CD14-positive monocyte (primary cell): ENCODE measurements around the gene GPR21. TPM values are rescaled to one million over a fixed set of nuclear protein-coding genes. Genes with fewer than 3 reads are reported as not detected.

Source experiments
- DNase-seq, 3 donors: peaks; one replicate each; pipeline ENCODE4 v3.0.0-alpha.2; 2011 to 2022
- H2AFZ ChIP-seq: 2 replicates; pipeline ENCODE4 v1.6.0; 2012; ENCODE audit warnings: mild to moderate bottlenecking, low read depth, low read length, inconsistent platforms; ENCODE audit not compliant: insufficient read depth, poor library complexity, severe bottlenecking
- H3K27ac ChIP-seq, 2 donors: 1 replicate in 1 of 2; 2 replicates in 1 of 2; pipeline ENCODE4 v1.5.1; 2012 to 2013; ENCODE audit warnings: low read length in 2 of 2, control low read depth in 1 of 2, inconsistent platforms in 1 of 2, low read depth in 1 of 2, mild to moderate bottlenecking in 1 of 2
- H3K27me3 ChIP-seq, 2 donors: one replicate each; pipeline versions ENCODE4 v1.6.0 to v1.6.1; 2011 to 2013; ENCODE audit warnings: low read length in 2 of 2; ENCODE audit not compliant: control insufficient read depth in 2 of 2, insufficient read depth in 2 of 2
- H3K36me3 ChIP-seq, 2 donors: replicated peaks in 1 of 2; 1 replicate in 1 of 2; 2 replicates in 1 of 2; pipeline versions ENCODE4 v1.5.1 to v1.6.1; 2012 to 2013; ENCODE audit warnings: low read length in 2 of 2, control low read depth in 1 of 2, inconsistent platforms in 1 of 2, mild to moderate bottlenecking in 1 of 2; ENCODE audit not compliant: insufficient read depth in 2 of 2, control insufficient read depth in 1 of 2
- H3K4me1 ChIP-seq, 2 donors: 1 replicate in 1 of 2; 2 replicates in 1 of 2; pipeline versions ENCODE4 v1.5.1 to v1.6.1; 2012 to 2013; ENCODE audit warnings: low read length in 2 of 2, control low read depth in 1 of 2, inconsistent platforms in 1 of 2, mild to moderate bottlenecking in 1 of 2, moderate library complexity in 1 of 2; ENCODE audit not compliant: insufficient read depth in 2 of 2, control insufficient read depth in 1 of 2
- H3K4me2 ChIP-seq: replicated peaks from 2 replicates; pipeline ENCODE3; 2012; ENCODE audit warnings: low read length, moderate library complexity, mild to moderate bottlenecking; ENCODE audit not compliant: poor library complexity, severe bottlenecking; ENCODE audit errors: extremely low read depth
- H3K4me3 ChIP-seq, 3 experiments: fragments of 200-600 bp in 1 of 3; sonication (generic) in 1 of 3; replicated peaks in 1 of 3; 1 replicate in 2 of 3; 2 replicates in 1 of 3; pipeline ENCODE4 v1.5.1; 2011 to 2013; ENCODE audit warnings: low read length in 3 of 3, mild to moderate bottlenecking in 3 of 3, control low read depth in 2 of 3, low read depth in 2 of 3, inconsistent platforms in 1 of 3, moderate library complexity in 1 of 3
- H3K79me2 ChIP-seq: 2 replicates; pipeline ENCODE4 v1.6.0; 2012; ENCODE audit warnings: mild to moderate bottlenecking, control low read depth, inconsistent platforms, low read length, moderate library complexity; ENCODE audit not compliant: insufficient read depth
- H3K9ac ChIP-seq: 2 replicates; pipeline ENCODE4 v1.6.0; 2017; ENCODE audit warnings: low read length, mild to moderate bottlenecking; ENCODE audit not compliant: insufficient read depth, poor library complexity, severe bottlenecking
- H3K9me3 ChIP-seq, 2 donors: replicated peaks in 1 of 2; 1 replicate in 1 of 2; 2 replicates in 1 of 2; pipeline versions ENCODE4 v1.5.1 to v1.6.1; 2012 to 2013; ENCODE audit warnings: low read length in 2 of 2, control low read depth in 1 of 2; ENCODE audit not compliant: control insufficient read depth in 1 of 2, insufficient read depth in 1 of 2
- H4K20me1 ChIP-seq: 2 replicates; pipeline ENCODE4 v1.6.0; 2012; ENCODE audit warnings: mild to moderate bottlenecking, low read length, control low read depth, moderate library complexity; ENCODE audit not compliant: insufficient read depth
- H3K27ac Mint-ChIP-seq, 7 donors: one replicate each; pipeline ENCODE4 v1.8.0; 2020; ENCODE audit warnings: mild to moderate bottlenecking in 7 of 7, mixed read lengths in 7 of 7, moderate library complexity in 6 of 7, inconsistent platforms in 2 of 7
- H3K27me3 Mint-ChIP-seq, 3 donors: one replicate each; pipeline ENCODE4 v1.8.0; 2021 to 2022; ENCODE audit warnings: low read depth in 3 of 3, mild to moderate bottlenecking in 3 of 3, mixed read lengths in 3 of 3, moderate library complexity in 3 of 3, inconsistent platforms in 1 of 3
- H3K36me3 Mint-ChIP-seq, 2 donors: one replicate each; pipeline ENCODE4 v1.8.0; 2020; ENCODE audit warnings: mixed read lengths in 2 of 2, inconsistent platforms in 1 of 2, mild to moderate bottlenecking in 1 of 2
- H3K4me1 Mint-ChIP-seq: one replicate; pipeline ENCODE4 v1.8.0; 2020; ENCODE audit warnings: mild to moderate bottlenecking, mixed read lengths
- H3K4me3 Mint-ChIP-seq, 2 donors: one replicate each; pipeline ENCODE4 v1.8.0; 2020; ENCODE audit warnings: mild to moderate bottlenecking in 2 of 2, mixed read lengths in 2 of 2, moderate library complexity in 1 of 2
- H3K9me3 Mint-ChIP-seq, 7 donors: one replicate each; pipeline ENCODE4 v1.8.0; 2020 to 2022; ENCODE audit warnings: mixed read lengths in 7 of 7, mild to moderate bottlenecking in 6 of 7, moderate library complexity in 6 of 7, inconsistent platforms in 2 of 7
- CTCF ChIP-seq: fragments of 200-600 bp; IDR thresholded peaks from one replicate; pipeline ENCODE4 v1.8.0; 2022; ENCODE audit warnings: antibody characterized with exemption, mild to moderate bottlenecking
- WGBS: methylation state at CpG from one replicate; pipeline ENCODE4 v1.1.5; 2013; ENCODE audit warnings: missing lambda C conversion rate; ENCODE audit not compliant: insufficient coverage; 5-methylcytosine and 5-hydroxymethylcytosine counted together
- intact Hi-C, 2 donors: fragments of 100-400 bp; cut with micrococcal nuclease; formaldehyde crosslinking; loops; one replicate each; pipeline versions ENCODE4 v1.15.0 to v1.15.1; 2023
- polyA plus RNA-seq, 3 donors: library from polyadenylated mRNA; depleted of rRNA in 1 of 3; unstranded in 2 of 3; stranded (reverse) in 1 of 3; fragments of 300-500 nt in 2 of 3; fragments of >200 nt in 1 of 3; fragmentation: Illumina TruSeq in 2 of 3; gene quantifications; 1 replicate in 2 of 3; 2 replicates in 1 of 3; pipeline ENCODE4 v1.2.3, GENCODE V29; 2012 to 2021

GPR21 gene
- polyA plus RNA-seq, 3 donors = 0.39 TPM; not detected in 2

- no peak for DNase-seq
- H3K9me3 Mint-ChIP-seq = peaks cover 0 to 1% (median 0%) of the 10 kb centered on the region in 7 donors
- no peaks in the 10 kb centered on the region for H3K79me2 ChIP-seq
- no peak overlapping the region for H3K9ac ChIP-seq
- no peaks in the 10 kb centered on the region for H3K9me3 ChIP-seq
- H3K4me3 Mint-ChIP-seq = no peak overlapping the region
- H3K4me1 ChIP-seq = no peaks in the 10 kb centered on the region
- no peak overlapping the region for H3K4me3 ChIP-seq
- no peak for TF ChIP-seq CTCF
- intact Hi-C loops = no loop called here
- no peak overlapping the region for H3K27ac Mint-ChIP-seq
- peaks cover 41 to 49% of the 10 kb centered on the region in 2 donors for H3K36me3 Mint-ChIP-seq
- no peaks in the 10 kb centered on the region for H3K27me3 Mint-ChIP-seq
- H3K27me3 ChIP-seq = no peaks in the 10 kb centered on the region
- H3K36me3 ChIP-seq = peaks cover 10 to 55% of the 10 kb centered on the region in 2 donors
- H3K4me2 ChIP-seq = no peak overlapping the region
- no peak overlapping the region for H2AFZ ChIP-seq
- H4K20me1 ChIP-seq = no peaks in the 10 kb centered on the region
- H3K27ac ChIP-seq = no peak overlapping the region
- no peaks in the 10 kb centered on the region for H3K4me1 Mint-ChIP-seq
Measured at GRCh38 chr9:123053046-123053445, 19.6 kb downstream of the GPR21 start.

GRCh38 chr9:123053711-123054110, 20.2 kb downstream of the GPR21 start:
- Histone ChIP-seq H3K9me3 (no peaks in the 10 kb centered on the region), H3K4me1 (no peaks in the 10 kb centered on the region), H4K20me1 (no peaks in the 10 kb centered on the region), H3K27ac (no peak overlapping the region), H3K27me3 (no peaks in the 10 kb centered on the region), H3K9ac (no peak overlapping the region), H3K4me2 (no peak overlapping the region), H3K36me3 (peaks cover 10 to 51% of the 10 kb centered on the region in 2 donors), H2AFZ (no peak overlapping the region), H3K79me2 (no peaks in the 10 kb centered on the region), H3K4me3 (no peak overlapping the region)
- Mint-ChIP-seq H3K4me1 (no peaks in the 10 kb centered on the region), H3K36me3 (peaks cover 40 to 46% of the 10 kb centered on the region in 2 donors), H3K27ac (no peak overlapping the region), H3K9me3 (peaks cover 0 to 1% (median 0%) of the 10 kb centered on the region in 7 donors), H3K4me3 (no peak overlapping the region), H3K27me3 (no peaks in the 10 kb centered on the region)
- no peak for DNase-seq
- no CpG with 5 or more reads among the region's 2 CpGs for WGBS
- intact Hi-C loops = no loop called here
- no peak for TF ChIP-seq CTCF
